GM12878 (cell line): ENCODE results near the gene SYNGR1. TPM values are rescaled to one million over a fixed set of nuclear protein-coding genes. Genes with fewer than 3 reads are reported as not detected.
"Not testable (repeated sequence)": the region's sequence is repeated elsewhere in the genome, so short reads cannot be mapped to it uniquely, and the experiment has no call there.

Experiments
- ATAC-seq: fragments of 200-7000 bp; cut with Tn5 transposase; 3 replicates; pipeline ENCODE4 v1.9.1; 2020; ENCODE audit warnings: mild to moderate bottlenecking, moderate library complexity
- BruUV-seq: library from RNA; stranded (reverse); fragments of 400-500 nt; replicated peaks from 2 replicates; lab custom pipeline; 2021; lab: Mats Ljungman, UMichigan
- CTCF ChIA-PET: fragments of 300-600 bp; sonication (Branson Sonifier 250); formaldehyde crosslinking; extraction: SDS; loops from one replicate; lab custom pipeline; 2021; ENCODE audit warnings: inconsistent platforms; lab: Yijun Ruan, JAX
- POLR2A ChIA-PET: fragments of 350-600 bp; formaldehyde crosslinking; extraction: SDS; loops from one replicate; lab custom pipeline; 2021; ENCODE audit warnings: inconsistent platforms; lab: Charles Lee
- RAD21 ChIA-PET: fragments of 300-600 bp; sonication (Branson Sonifier 250); formaldehyde crosslinking; loops from one replicate; lab custom pipeline; 2023; ENCODE audit warnings: antibody characterized with exemption; ENCODE audit not compliant: unreplicated experiment; lab: Charles Lee
- SMC1A ChIA-PET: fragments of 300-600 bp; sonication (Branson Sonifier 250); formaldehyde crosslinking; loops from one replicate; lab custom pipeline; 2023; ENCODE audit not compliant: unreplicated experiment, uncharacterized antibody; lab: Charles Lee
- DNase-seq: peaks from one replicate; pipeline ENCODE4 v3.0.0-alpha.2; 2011; ENCODE audit warnings: low read depth, low spot score
- FAIRE-seq: peaks from 3 replicates; lab custom pipeline; 2011; peaks lifted over from hg19 to GRCh38; lab: Jason Lieb, UNC
- H2AFZ ChIP-seq: 2 replicates; pipeline ENCODE4 v1.6.0; 2011; ENCODE audit warnings: low read depth, low read length, control low read depth; ENCODE audit not compliant: control insufficient read depth
- H3K27ac ChIP-seq: 2 replicates; pipeline ENCODE4 v1.5.1; 2011; ENCODE audit warnings: control low read depth; ENCODE audit not compliant: control insufficient read depth, insufficient read depth
- H3K27me3 ChIP-seq, 2 experiments: replicated peaks in 1 of 2; 2 replicates each; pipeline versions ENCODE4 v1.6.0 to v1.6.1; 2011; ENCODE audit warnings: low read length in 1 of 2; ENCODE audit not compliant: control insufficient read depth in 2 of 2, insufficient read depth in 2 of 2
- H3K36me3 ChIP-seq, 2 experiments: 2 replicates each; pipeline ENCODE4 v1.5.1; 2011; ENCODE audit warnings: low read length in 1 of 2; ENCODE audit not compliant: control insufficient read depth in 2 of 2, insufficient read depth in 2 of 2
- H3K4me1 ChIP-seq: 2 replicates; pipeline ENCODE4 v1.6.1; 2011; ENCODE audit warnings: mild to moderate bottlenecking, low read length, moderate library complexity, mixed read lengths; ENCODE audit not compliant: control insufficient read depth, insufficient read depth
- H3K4me2 ChIP-seq: 2 replicates; pipeline ENCODE4 v1.6.0; 2011; ENCODE audit warnings: control low read depth; ENCODE audit not compliant: control insufficient read depth, insufficient read depth
- H3K4me3 ChIP-seq: fragments of 200-600 bp; sonication (generic); 2 replicates; pipeline ENCODE4 v1.5.1; 2016
- H3K79me2 ChIP-seq: 2 replicates; pipeline ENCODE4 v1.6.0; 2011; ENCODE audit warnings: low read length; ENCODE audit not compliant: control insufficient read depth, insufficient read depth
- H3K9ac ChIP-seq: 2 replicates; pipeline ENCODE4 v1.8.0; 2011; ENCODE audit warnings: low read length, control low read depth, mixed read lengths; ENCODE audit not compliant: control insufficient read depth, insufficient read depth
- H3K9me3 ChIP-seq: replicated peaks from 3 replicates; pipeline ENCODE4 v1.5.1; 2011; ENCODE audit warnings: mild to moderate bottlenecking, low read length; ENCODE audit not compliant: control insufficient read depth, insufficient read depth
- H4K20me1 ChIP-seq: 2 replicates; pipeline ENCODE4 v1.6.0; 2011; ENCODE audit not compliant: control insufficient read depth, insufficient read depth
- BMI1 ChIP-seq: fragments of 450-650 bp; IDR thresholded peaks from 2 replicates; pipeline ENCODE4 v1.6.1; 2016; ENCODE audit warnings: mild to moderate bottlenecking, moderate library complexity, borderline replicate concordance
- E4F1 ChIP-seq: fragments of 450-650 bp; IDR thresholded peaks from 2 replicates; pipeline ENCODE4 v1.6.1; 2018; ENCODE audit warnings: borderline replicate concordance, mild to moderate bottlenecking; ENCODE audit not compliant: partially characterized antibody
- IRF4 ChIP-seq: IDR thresholded peaks from 2 replicates; pipeline ENCODE4 v1.6.1; 2011; ENCODE audit warnings: low read depth, low read length
- RAD51 ChIP-seq: fragments of 450-650 bp; IDR thresholded peaks from 2 replicates; pipeline ENCODE4 v1.6.1; 2016; ENCODE audit warnings: moderate library complexity, mild to moderate bottlenecking, inconsistent platforms
- RCOR1 ChIP-seq: conservative IDR thresholded peaks from 2 replicates; pipeline ENCODE4 v1.6.1; 2012; ENCODE audit warnings: low read depth, low read length, improper control_type of control experiment
- SREBF1 ChIP-seq: IDR thresholded peaks from 2 replicates; pipeline ENCODE4 v1.6.1; 2012; ENCODE audit warnings: mild to moderate bottlenecking, low read length
- ZBTB40 ChIP-seq: fragments of 450-650 bp; IDR thresholded peaks from 2 replicates; pipeline ENCODE4 v1.6.1; 2016; ENCODE audit warnings: mild to moderate bottlenecking, moderate library complexity, borderline replicate concordance
- WGBS: methylation state at CpG from one replicate; pipeline ENCODE4 v1.1.6; 2016; ENCODE audit warnings: low lambda C conversion rate; ENCODE audit not compliant: insufficient replicate concordance, insufficient coverage; ENCODE audit errors: missing lambda C conversion rate; 5-methylcytosine and 5-hydroxymethylcytosine counted together
- in situ Hi-C: fragments of 300-500 bp; cut with MboI; formaldehyde crosslinking; loops from 9 replicates; pipeline ENCODE4 v1.14.3; 2018; ENCODE audit warnings: mixed read lengths
- intact Hi-C: fragments of 100-400 bp; cut with micrococcal nuclease; formaldehyde crosslinking; loops from one replicate; pipeline ENCODE4 v1.14.2; 2022; ENCODE audit not compliant: unreplicated experiment
- polyA plus RNA-seq, 11 experiments: library from polyadenylated mRNA; depleted of rRNA in 4 of 11; unstranded in 6 of 11; stranded (reverse) in 5 of 11; fragments of >200 nt; fragmentation: Nextera tagmentation in 4 of 11; fragmentation: Illumina TruSeq in 1 of 11; extraction: Ambion mirVana in 4 of 11; extraction: Trizol in 1 of 11; gene quantifications; 1 replicate in 1 of 11; 2 replicates in 10 of 11; pipeline versions ENCODE4 v1.2.1 to v1.2.3, GENCODE V29; 2011 to 2016; ENCODE audit warnings: inconsistent platforms in 2 of 11, missing spikeins in 2 of 11, low read depth in 1 of 11
- total RNA-seq, 4 experiments: library from RNA; depleted of rRNA in 3 of 4; stranded (reverse); fragments of >200 nt in 3 of 4; fragmentation: Illumina TruSeq in 1 of 4; extraction: Trizol in 1 of 4; gene quantifications; 2 replicates each; pipeline versions ENCODE4 v1.2.1 to v1.2.3, GENCODE V29; 2013 to 2021
- TF ChIP-seq, protein P1 (sequence below): fragments of 450-650 bp; conservative IDR thresholded peaks from 2 replicates; pipeline ENCODE4 v1.6.1; 2017; ENCODE audit warnings: mild to moderate bottlenecking, moderate library complexity

The SYNGR1 gene
- total and polyA plus RNA-seq, 10 of the 15 experiments (the other 5 are each of a cell fraction or from before 2014, with no cell fraction given): 0.87 to 9.2 (median 3.5) TPM

- TF ChIP-seq E4F1 (no peak), ZBTB40 (no peak), BMI1 (no peak), IRF4 (no peak), SREBF1 (no peak), RCOR1 (no peak), RAD51 (no peak)
- TF ChIP-seq, protein P1, sequence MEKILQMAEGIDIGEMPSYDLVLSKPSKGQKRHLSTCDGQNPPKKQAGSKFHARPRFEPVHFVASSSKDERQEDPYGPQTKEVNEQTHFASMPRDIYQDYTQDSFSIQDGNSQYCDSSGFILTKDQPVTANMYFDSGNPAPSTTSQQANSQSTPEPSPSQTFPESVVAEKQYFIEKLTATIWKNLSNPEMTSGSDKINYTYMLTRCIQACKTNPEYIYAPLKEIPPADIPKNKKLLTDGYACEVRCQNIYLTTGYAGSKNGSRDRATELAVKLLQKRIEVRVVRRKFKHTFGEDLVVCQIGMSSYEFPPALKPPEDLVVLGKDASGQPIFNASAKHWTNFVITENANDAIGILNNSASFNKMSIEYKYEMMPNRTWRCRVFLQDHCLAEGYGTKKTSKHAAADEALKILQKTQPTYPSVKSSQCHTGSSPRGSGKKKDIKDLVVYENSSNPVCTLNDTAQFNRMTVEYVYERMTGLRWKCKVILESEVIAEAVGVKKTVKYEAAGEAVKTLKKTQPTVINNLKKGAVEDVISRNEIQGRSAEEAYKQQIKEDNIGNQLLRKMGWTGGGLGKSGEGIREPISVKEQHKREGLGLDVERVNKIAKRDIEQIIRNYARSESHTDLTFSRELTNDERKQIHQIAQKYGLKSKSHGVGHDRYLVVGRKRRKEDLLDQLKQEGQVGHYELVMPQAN: no peak
- TF ChIP-seq, all 136 proteins: peak for 0
Observed at GRCh38 chr22:39327995-39328754, 21.6 kb upstream of the SYNGR1 start (continued).

DNA sequence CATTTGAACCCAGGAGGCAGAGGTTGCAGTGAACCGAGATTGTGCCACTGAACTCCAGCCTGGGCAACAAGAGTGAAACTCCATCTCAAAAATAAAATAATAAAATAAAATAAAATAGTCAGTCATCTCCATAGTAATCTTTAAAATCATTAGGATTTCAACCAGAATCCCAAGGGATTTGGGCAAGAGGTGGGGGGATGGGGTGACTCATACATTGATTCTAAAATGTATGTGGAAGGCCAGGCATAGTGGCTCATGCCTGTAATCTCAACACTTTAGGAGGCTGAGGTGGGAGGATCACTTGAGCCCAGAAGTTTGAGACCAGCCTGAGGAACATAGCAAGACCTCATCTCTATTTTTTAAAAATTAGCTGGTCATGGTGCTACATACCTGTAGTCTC lies 19.2 kb upstream of the SYNGR1 start:
- H4K20me1 ChIP-seq, H3K4me1 ChIP-seq, in situ Hi-C loops, BruUV-seq, POLR2A ChIA-PET, DNase-seq, H3K79me2 ChIP-seq, FAIRE-seq, H3K4me3 ChIP-seq, H3K27ac ChIP-seq, ATAC-seq, intact Hi-C loops, H3K9me3 ChIP-seq, H3K27me3 ChIP-seq, H3K36me3 ChIP-seq, H3K9ac ChIP-seq, H2AFZ ChIP-seq, H3K4me2 ChIP-seq: not testable (repeated sequence)
- RAD21 ChIA-PET: interaction anchor here (0.7 to 2.9 kb wide), 5 partner anchors 10 to 199 kb away, joined by 3 to 10 read pairs (median 4); partner anchors contain the start of gene RPL3
- SMC1A ChIA-PET: interaction anchor here (0.9 to 3.8 kb wide), 6 partner anchors 10 to 159 kb away, joined by 4 to 36 read pairs (median 6); partner anchors contain the start of gene RPL3
- WGBS: 90% methylated on average over 1 of the region's 1 CpG
- CTCF ChIA-PET: interaction anchor here (0.6 to 5.6 kb wide), 15 partner anchors 8 to 460 kb away, joined by 3 to 62 read pairs (median 4); partner anchors contain the start of genes ATF4 and RPL3
